ENCODE results near the gene PLSCR3. TPM values are rescaled to one million over a fixed set of nuclear protein-coding genes. Genes with fewer than 3 reads are reported as not detected.

PLSCR3 gene
- polyA plus RNA-seq: 10 to 100 TPM; 15.1 to 48.2 (median 42.3) TPM

DNA sequence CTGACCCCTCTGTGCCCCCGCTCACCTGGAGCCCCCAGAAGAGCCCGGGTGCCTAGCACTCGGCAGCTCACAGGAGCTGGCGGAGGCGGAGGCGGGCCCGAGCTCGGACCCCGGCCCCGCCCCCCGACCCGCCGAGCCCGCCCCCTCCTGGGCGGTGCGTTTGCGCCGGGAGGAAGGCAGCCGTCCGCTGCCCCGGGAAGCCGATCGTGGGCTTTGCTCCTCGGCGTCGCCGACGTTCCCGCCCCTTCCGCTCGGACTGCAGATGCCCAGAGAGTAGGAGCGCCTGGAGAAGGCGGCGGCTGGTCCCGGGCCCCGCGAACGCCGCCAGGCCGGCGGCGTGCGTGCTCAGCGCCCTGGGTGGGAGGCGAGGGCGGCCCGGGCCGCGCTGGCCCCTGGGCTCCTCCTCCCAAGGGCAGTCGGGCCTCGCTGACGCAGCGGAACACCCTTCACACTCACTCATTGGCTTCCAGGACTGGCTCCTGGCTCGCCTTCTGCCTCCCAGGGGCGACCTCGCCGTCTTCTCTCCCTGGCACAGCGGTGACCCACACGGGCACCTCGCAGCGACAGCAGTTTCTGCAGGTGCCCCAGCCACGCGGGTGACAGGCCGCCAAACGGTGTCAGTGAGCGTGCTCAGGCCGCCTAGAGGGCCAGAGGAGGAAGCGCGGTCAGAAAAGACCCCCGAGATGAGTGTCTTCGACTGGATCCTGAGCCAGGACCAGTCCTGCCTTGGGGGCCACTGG is at the start of gene PLSCR3:
Gene PLSCR3 (minus strand): TSS at position 74 of the 740 bp plus-strand sequence. CDS start 415 bp downstream, outside the sequence.
- H3K27ac ChIP-seq (ENCODE audit: low read depth, low read length): no peak within 1 kb of the TSS
- WGBS, 3 donors: 0 to 1% (median 0%) methylated on average over 45 to 71 of the region's 71 CpGs

GRCh38 chr17:7443499-7444485 is 49.5 kb upstream of the PLSCR3 start:
- 79 to 83% (median 80%) methylated on average over 7 of the region's 7 CpGs for WGBS, 3 donors
- no peak overlapping the region for H3K27ac ChIP-seq (ENCODE audit: low read depth, low read length)

DNA sequence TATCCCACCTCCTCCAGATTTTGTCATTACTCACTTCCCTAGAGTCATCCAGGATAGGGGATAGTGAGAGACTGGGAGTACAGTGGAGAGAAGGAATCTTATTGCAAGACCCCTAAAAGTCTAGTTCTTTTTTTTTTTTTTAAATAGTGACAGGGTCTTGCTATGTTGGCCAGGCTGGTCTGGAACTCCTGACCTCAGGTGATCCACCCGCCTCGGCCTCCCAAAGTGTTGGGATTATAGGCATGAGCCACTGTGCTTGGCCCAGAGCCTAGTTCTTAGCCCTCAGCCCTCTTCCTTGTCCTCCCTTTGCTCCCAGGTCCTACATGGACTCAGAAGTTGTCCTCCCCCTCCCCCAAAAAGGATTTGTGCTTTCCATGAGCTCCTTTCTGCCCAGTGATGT is 47.8 kb upstream of the PLSCR3 start:
- 89 to 100% (median 98%) methylated on average over 2 of the region's 2 CpGs for WGBS, 3 donors
- H3K27ac ChIP-seq (ENCODE audit: low read depth, low read length): no peak overlapping the region

DNA sequence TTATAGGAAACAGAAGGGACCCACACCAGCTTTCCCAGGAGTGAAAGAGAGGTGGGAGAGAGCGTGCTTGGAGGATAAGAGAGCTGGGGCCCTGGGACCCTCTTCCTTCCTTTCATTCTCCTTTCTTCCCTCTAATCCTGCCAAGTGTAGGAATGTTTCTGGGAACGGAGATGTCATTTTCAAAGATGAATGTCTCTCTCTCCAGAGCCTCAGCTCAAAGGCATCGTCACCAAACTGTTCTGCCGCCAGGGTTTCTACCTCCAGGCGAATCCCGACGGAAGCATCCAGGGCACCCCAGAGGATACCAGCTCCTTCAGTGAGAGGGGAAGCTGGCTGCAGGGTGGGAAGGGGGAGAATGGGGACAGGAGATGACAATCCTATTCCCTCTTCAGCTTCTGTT is 46.9 kb upstream of the PLSCR3 start:
- no peak overlapping the region for H3K27ac ChIP-seq (ENCODE audit: low read depth, low read length)
- WGBS, 3 donors: 56 to 78% (median 59%) methylated on average over 7 of the region's 7 CpGs

GRCh38 chr17:7440834-7441195 is 46.5 kb upstream of the PLSCR3 start:
- no peak overlapping the region for H3K27ac ChIP-seq (ENCODE audit: low read depth, low read length)
- WGBS, 3 donors: 6 to 12% (median 11%) methylated on average over 11 to 12 of the region's 12 CpGs

GRCh38 chr17:7440113-7440833 is 45.9 kb upstream of the PLSCR3 start:
- no peak overlapping the region for H3K27ac ChIP-seq (ENCODE audit: low read depth, low read length)
- 1 to 3% (median 2%) methylated on average over 41 to 46 of the region's 46 CpGs for WGBS, 3 donors

GRCh38 chr17:7439462-7440112 is 45.3 kb upstream of the PLSCR3 start, which contains the start of gene FGF11:
TSS of gene FGF11 (plus strand) at chr17:7439512. CDS start at chr17:7439621, 109 bp downstream.
- no peak within 1 kb of the TSS for H3K27ac ChIP-seq (ENCODE audit: low read depth, low read length)
- WGBS, 3 donors: 1 to 5% (median 3%) methylated on average over 38 to 50 of the region's 50 CpGs

DNA sequence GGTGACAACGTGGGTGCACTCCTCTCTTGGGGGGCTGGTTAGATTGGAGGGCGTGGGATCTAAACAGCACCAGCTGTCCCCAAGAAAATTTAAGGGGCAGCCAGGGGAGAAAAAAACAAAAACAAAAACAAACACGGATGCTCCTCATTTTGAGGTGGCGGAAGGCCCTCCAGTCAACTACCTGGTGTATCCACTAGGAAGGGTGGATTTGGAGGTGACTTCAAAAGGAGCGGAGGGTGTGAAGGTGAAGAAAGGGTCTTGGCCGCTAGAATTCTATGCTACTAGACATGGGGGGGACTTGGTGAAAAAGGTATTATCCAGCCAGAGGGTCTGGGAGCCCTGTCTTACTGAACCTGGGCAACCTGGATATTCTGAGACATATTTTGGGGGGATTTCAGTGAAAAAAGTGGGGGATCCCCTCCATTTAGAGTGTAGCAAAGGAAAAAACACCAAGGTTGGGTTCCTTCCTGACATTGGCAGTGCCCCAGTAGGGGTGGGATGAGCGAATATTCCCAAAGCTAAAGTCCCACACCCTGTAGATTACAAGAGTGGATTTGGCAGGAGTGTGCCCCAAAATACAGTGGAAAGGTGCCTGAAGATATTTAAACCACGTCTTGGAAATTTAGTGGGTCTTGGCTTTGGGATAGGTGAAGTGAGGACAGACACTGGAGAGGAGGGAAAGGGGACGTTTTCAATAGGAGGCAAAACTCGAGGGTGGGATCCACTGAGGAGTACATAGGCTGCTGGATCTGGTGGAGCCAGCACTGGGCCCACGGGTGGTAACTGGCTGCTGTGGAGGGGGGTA is 44.5 kb upstream of the PLSCR3 start:
- WGBS, 3 donors: 45 to 68% (median 46%) methylated on average over 11 of the region's 11 CpGs
- no peak overlapping the region for H3K27ac ChIP-seq (ENCODE audit: low read depth, low read length)

- WGBS, 3 donors: 10 to 50% (median 13%) methylated on average over 47 to 48 of the region's 48 CpGs
- H3K27ac ChIP-seq (ENCODE audit: low read depth, low read length): no peak overlapping the region
These were observed 43.8 kb upstream of the PLSCR3 start for GRCh38 chr17:7437950-7438614.

GRCh38 chr17:7437369-7437863 is 43.1 kb upstream of the PLSCR3 start:
- 29 to 31% (median 30%) methylated on average over 17 to 31 of the region's 31 CpGs for WGBS, 3 donors
- H3K27ac ChIP-seq (ENCODE audit: low read depth, low read length): no peak overlapping the region

DNA sequence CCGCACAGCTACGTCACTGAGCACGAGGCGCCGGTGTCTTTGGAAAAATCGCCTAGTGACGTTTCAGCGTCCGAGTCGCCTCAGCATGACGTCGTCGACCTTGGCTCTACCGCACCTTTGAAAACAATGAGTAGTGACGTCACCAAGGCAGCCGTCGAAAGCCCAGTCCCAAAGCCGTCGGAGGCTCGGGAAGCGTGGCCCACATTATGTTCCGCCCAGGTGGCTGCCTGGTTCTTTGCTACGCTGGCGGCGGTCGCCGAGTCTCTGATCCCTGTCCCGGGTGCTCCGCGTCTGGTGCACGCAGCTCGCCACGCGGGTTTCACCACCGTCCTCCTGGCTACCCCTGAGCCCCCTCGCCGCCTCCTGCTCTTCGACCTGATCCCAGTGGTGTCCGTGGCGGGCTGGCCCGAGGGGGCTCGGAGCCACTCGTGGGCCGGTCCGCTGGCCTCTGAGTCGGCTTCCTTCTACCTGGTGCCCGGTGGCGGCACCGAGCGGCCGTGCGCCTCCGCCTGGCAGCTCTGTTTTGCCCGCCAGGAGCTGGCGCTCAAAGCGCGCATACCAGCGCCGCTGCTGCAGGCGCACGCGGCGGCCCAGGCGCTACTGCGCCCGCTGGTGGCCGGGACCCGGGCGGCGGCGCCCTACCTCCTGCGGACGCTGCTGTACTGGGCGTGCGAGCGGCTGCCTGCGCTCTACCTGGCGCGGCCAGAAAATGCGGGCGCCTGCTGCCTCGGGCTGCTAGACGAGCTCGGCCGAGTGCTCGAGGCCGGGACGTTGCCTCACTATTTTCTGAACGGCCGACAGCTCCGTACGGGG is 42.4 kb upstream of the PLSCR3 start:
- no peak overlapping the region for H3K27ac ChIP-seq (ENCODE audit: low read depth, low read length)
- 4 to 9% (median 9%) methylated on average over 74 to 92 of the region's 92 CpGs for WGBS, 3 donors

GRCh38 chr17:7435676-7436555 is 41.6 kb upstream of the PLSCR3 start:
- H3K27ac ChIP-seq (ENCODE audit: low read depth, low read length): no peak overlapping the region
- WGBS, 3 donors: 8 to 10% (median 9%) methylated on average over 48 to 49 of the region's 49 CpGs

DNA sequence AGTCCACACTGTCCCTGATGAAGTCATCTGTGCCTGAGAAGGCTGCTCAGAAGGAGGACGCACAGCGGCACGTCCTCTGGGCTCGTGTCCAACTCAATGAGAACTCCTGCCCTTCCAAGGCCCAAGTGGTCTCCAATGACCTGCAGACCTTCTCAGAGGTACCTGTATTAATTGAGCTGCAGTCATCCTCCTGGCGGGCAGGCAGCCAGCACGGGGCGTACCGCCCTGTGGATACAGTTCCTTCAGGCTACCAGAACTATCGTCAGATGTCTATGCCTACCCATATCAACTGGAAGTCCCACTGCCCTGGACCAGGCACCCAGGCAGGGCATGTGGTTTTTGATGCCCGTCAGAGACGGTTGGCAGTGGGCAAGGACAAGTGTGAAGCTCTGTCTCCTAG is 38.0 kb upstream of the PLSCR3 start:
- no peak overlapping the region for H3K27ac ChIP-seq (ENCODE audit: low read depth, low read length)

DNA sequence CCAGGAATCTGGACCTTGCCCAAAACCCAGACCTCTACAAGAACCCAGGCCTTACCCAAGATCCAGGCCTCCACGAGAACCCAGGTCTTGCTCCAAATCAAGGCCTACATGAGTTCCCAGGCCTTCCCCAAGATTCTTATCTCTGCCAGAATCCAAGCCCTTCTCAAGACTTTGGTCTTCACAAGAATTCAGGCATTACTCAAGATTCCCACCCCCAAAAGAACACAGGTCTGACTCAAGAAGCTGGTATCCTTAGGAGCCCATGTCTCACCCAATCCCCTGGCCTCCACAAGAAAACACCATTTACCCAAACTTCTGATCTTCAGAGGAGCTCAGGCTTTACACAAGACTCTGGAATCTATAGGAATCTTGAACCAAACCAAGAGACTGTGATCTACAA is 36.9 kb upstream of the PLSCR3 start:
- 89 to 95% (median 95%) methylated on average over 1 of the region's 1 CpG for WGBS, 3 donors
- no peak overlapping the region for H3K27ac ChIP-seq (ENCODE audit: low read depth, low read length)

More for the DNA sequence above, 38.0 kb upstream of the PLSCR3 start:
- 90 to 94% (median 91%) methylated on average over 11 of the region's 11 CpGs for WGBS, 3 donors

DNA sequence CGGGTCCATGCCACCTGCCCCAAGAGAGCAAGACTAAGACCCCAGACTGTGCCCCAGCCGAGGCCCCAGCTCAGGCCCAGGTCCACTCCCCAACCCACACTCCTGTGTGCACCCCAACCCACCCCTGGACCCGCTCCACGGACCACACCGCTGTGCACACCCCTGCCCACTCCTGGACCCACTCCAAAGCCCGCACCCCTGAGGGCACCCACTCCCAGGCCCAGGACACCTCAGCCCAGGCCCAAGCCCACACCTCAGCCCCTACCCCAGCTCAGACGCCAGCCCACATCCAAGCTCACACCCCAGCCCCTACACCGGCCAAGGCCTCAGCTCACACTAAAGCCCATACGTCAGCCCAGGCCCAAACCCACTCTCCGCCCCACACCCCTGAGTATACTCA is 35.4 kb upstream of the PLSCR3 start:
- WGBS, 3 donors: 89 to 93% (median 93%) methylated on average over 7 to 10 of the region's 10 CpGs
- no peak overlapping the region for H3K27ac ChIP-seq (ENCODE audit: low read depth, low read length)

Measured in adipose tissue (tissue), 3 donors.